NCI-H187 treated with DMSO at 0.1 percent for 48 hours (cell line): ENCODE measurements around the gene PGLYRP3.

Experiments
- DNase-seq: peaks from one replicate; lab custom pipeline; 2025; lab: John Stamatoyannopoulos, UW

PGLYRP3 gene

DNA sequence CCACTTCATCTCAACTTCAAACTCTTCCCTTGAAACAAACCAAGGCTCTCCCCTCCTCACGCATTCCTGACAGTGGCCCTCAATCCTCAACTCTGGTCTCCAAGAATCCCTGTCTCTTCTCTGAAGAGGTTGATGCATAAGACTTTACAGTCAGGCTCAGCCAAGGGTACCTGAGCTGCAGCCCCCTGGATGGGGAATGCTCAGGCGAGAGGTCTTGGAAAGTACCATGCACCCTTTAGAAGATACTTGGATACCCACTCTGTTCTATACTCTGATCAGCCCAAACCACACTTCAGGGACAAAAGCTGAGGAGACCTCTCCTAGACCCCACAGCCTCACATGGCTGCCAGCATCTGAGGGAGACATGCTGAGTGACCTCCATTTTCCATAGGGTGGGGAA, 536 bp upstream of the PGLYRP3 start:
- DNase-seq = no peak

DNA sequence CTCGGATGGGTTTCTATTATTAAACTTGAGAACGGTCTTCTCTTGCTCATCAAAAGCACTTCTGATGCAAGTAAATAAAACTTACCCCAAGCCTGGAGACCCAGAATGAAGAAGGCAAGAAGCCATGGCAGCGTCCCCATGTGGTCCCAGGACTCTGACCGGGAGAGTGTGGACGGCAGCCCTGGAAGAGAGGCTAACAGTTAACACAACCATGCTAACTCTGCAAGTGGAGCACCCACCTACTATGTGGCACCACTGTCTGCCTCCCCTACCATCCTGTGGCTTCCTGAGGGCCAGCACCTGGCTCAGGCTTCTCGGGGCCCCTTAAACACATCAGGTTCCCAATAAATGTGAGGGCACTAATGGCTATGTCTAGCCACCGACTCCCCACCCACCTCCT, 2.2 kb downstream of the PGLYRP3 start:
- DNase-seq = no peak

DNA sequence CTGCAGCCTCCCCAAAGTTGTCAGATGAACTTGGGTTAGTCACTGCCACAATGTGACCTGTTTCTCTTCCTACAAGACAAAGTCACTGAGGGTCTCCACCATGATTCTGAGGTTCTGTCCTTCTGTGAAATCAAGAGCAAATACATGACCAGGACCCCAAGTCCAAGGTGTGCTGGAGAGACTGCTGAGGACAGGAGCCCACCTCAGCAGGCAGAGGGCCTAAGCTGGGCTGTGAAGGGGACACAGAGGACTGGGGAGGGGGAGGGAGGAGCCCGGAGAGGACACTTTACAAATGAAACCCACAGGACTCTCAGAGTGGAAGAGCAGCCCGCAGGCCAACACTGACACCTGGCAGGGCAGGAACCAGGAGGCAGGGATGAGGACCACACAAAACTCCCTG, 3.3 kb downstream of the PGLYRP3 start:
- DNase-seq = no peak

DNA sequence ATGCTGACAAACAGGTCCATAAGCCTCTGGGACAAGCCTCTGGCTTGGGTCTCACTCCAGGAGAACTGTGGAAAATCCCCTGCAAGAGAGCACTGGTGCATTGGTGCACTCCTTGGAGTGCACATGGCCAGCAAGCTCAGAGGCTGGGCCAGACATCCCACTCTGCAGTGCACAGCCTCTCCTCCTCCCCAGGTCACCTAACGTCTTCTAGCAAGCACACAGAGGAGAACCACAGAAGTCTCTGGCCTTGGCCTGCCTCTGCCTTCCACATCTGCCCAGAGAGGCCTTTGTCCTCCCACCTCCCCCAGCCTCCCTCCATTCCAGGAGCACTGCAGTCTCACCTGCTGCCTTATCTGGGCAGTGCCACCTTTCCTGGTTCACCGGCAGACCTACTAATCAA, 4.2 kb downstream of the PGLYRP3 start:
- no peak for DNase-seq

DNA sequence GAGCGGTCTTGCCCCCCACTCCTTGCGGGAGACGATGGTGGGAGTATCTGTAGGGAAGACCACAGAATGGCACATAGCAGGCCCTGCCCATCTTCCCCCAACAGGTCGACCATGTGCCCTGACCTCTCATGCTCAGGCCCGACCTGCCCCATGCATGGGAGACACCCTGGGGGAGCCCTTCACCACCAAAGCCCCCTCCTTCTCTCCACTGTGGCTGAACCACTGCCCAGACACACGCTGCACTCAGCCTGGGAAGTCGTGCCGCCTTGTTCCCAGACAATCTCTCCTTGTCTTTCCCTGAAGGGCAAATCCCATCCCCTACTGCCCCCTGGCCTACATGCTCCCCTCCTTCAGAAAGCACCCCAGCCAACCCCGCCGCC, 5.5 kb downstream of the PGLYRP3 start:
- no peak for DNase-seq

DNA sequence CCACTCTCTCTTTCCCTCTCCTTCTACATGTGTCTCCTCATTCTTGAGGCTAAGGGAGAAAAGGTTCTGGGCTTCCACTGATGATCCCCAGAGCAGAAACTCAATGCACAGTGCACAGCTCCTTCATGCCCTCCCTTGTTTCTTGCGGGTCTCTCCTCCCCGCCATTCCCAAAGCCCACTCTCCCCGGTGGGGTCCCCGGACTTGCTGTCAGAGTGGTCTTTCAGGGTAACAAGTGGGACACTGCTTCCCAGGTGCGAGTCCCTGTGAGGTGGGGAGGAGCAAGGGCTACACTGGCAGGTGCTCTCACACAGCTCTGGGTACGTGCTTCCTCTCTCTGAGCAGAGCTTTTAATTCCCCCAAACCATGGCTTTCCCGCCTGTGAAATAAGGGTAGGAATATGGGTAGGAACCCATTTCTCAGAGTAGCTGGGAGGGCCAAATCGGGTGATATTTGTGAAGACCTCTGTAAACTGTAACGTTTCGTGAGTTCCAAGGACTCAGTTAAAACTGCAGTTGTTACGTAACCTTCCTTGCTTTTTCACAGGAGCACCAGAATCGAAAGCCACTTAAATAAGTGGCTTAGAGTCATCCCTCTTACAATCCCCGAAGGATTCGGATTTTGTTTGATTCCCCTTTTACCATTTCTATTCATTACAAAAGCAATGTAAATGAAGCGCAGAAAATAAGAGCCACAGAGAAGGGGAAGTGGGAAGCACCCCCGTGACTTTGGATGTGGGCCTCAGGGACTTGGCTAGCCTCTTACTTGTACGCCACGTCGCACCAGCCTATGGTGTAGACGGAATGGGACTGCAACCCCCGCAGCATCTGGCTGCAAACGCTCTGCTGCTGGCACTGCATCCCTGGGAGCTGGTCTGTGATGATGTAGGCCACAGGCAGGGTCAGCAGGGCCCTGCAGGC, 6.2 kb downstream of the PGLYRP3 start:
- DNase-seq = no peak

DNA sequence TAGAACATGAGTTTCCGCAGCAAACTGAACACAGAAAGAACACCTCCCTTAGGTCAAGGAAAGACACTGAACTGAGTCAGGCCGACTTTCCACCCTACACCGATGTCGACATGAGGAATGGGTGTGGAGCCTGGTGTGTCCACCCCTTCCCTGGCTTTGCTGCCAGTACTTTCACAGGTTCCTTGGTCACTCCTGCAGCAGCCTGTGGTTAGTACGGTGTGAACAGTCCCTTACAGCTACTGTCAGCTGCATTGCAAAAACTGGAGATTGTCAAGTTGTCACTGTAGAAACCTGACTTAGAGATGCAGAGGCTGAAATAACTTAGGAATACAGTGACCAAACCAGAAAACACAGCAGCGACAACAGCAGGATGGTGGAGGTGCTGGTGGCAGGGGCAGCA, 7.1 kb downstream of the PGLYRP3 start:
- DNase-seq = no peak

DNA sequence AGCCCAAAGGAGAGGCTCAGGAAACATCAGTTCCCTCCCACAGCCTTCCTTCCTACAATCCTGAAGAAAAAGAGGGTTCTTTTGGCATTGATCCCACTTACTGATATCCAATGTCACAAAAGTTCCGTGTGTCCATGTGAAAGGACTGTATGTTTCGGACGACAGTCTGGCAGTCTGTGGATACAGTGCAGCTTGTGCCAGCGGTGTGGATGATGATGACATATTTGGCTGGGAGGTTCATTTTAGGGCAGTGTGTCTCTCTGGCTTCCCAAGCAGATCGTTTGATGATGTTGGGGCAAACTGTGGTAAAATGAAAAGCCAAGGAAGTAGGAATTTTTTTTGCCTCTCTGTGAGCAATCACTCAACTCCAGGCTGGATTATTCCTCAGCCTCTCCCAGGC, 10.4 kb downstream of the PGLYRP3 start:
- DNase-seq = no peak

DNA sequence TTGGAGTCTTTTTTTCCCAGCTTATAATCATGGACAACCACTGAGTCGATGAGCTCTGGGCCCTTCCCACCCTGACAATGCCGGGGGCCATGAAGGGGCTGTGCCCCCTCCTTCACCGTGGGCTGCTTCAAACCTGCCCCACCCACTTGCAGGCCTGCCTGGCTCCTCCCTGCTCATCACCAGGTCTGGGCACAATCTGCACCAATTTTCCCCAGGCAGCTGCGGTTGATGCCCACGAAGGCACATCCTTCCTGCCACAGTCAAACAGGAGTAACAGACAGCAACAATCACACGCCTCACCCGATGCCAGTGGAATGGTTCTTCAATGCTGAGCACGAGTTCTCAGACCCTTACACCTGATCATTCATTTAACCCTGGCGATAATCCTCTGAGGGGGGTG, 18.9 kb downstream of the PGLYRP3 start:
- DNase-seq = no peak

DNA sequence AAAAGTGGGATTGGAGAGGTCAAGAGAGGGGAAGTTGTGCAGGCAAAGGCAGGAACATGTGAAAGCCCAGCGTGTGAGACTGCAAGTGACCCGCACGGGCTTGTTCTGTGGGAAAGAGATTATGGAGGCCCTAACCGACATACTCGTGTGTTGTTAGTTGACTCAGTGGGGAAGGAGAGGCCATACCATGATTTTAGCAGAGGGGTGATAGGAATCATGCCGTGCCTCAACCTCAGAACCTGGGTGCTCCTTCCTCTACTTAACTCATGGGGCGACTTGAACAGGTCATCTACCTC, 19.3 kb downstream of the PGLYRP3 start:
- DNase-seq = no peak

DNA sequence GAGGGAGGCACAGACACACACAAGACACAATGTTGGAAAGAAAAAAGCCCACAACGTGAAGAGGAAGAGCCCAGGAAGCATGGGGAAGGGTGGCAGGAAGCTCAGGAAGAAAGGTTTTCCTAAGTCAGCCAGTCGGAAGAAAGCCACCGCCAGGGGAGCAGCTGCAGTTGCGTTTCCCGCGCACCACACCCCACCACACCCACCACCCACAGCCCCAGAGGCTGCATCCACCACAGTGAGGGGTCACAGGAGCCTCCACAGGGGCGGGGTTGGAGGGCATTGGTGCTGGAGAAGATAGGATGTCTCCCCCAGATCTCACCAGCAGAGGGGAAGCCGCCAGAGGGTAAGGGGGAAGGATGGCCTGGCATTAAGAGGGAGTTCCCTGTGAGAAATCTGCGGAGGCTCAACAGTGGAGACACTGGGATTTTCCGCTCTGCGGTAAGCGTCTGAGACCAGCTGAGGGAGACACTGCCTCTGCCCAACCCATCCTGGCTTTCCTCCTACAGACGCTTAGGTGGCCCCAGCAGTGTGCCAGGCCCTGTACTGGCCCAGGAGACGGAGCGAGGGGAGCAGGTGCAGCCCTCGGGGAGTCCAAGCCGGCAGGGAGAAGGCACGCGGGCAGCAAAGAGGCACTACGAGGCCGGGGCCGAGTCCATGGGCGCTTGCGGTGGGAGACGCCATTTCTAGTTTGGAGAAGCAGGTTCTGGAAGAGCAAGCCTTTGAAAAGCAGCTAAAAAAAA, 19.8 kb downstream of the PGLYRP3 start:
- DNase-seq = no peak

DNA sequence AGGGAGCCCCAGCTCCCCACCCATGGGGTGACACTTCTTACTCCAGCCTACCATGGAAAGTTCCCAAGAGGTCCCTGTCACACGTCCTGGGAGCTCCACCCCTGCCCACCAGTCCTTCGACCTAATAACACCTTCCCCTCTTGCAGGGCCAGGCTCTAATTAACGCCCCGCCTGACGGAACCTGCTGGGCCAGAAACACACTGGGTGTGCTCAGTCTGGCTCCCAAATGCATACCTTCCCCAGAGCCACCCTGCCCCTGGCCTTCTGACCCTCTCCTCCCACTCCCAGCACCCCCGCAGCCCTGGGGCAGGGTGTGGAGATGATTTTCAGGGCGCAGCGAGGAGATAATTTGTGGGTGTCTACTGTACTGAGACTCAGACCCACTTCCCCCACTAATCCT, 20.6 kb downstream of the PGLYRP3 start:
- DNase-seq = no peak

DNA sequence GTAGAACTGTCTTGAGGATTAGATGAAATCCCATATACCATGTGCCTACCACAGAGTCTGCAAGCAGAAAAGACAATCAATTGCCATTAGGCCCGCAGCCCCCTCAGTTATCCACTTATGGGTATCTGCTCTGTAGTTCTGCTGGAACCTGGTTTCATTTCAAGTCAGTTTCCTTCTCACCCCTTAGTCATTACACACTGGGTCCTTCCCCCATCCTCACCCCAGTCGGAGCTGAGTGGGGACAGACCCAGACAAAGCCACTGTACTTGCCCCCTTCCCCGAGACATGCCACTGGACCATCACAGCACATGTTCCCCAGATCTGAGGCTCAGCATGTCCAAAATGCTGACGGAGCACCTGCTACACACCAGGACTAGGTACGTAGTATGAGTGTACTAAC, 21.2 kb downstream of the PGLYRP3 start:
- no peak for DNase-seq

DNA sequence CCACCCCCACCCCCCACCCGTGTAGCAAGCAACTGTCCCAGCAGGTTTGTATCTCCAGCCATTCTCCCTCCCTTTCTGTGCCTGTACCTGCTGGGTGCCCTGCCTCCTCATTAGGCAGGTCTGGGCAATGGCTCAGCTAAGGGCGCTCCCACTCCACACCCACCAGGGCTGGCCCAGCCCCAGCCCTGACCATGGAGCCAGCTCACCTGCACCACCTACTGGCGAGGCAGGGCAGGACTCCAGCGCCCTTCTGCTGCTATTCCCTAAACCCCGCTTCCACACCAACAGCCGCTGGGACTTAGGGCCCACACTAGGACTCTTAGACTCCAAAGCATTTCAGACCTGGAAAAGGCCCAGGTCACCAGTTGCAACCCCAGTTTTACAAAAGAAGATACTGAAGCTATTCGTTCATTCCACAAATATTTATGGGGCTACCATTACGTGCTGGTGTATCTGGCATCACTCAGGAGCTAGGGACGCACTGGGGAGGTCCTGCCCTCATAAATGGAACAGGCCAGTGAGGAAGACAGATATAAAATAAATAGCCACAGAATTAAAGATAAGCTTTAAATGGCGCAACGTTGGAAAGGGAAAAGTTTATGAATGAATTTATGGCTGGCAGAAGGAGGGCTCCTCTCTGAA, 24.0 kb downstream of the PGLYRP3 start:
- DNase-seq = no peak

DNA sequence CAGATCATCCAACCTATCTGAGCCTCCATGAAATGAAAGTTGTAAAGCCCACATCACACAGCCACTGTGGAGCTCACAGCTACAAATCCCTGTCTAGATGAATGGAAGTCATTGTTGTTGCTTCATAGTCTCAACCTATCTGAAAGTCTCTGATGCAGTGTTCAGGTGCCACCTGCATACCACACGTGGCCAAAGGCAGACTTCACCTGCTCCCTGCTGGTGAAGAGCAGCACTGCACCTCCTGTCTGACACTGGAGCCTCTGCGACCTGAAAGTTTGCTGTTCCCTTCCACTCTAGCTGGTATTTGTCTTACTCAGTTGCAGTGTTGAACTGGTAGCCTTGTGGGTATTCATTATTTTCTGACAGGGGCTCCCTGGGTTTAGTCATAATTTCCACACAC, 34.9 kb downstream of the PGLYRP3 start:
- no peak for DNase-seq

DNA sequence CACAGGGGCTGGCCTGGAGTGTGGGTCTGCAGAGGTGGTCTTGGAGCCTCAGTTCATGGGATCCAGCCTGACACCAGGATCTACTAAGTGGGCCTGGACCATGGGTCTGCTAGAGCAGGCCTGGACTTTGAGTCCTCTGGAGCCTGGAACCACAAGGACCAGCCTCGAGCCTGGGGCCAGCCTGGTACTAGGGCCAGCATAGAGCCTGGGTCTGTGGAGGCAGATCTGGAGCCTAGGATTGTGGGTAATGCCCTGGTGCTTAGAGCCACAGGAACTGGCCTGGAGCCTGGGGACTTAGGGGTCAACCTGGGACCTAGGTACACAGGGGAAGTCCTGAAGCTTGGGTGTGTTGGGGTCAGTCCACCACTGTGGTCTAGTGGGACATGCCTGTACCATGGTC, 40.6 kb downstream of the PGLYRP3 start:
- no peak for DNase-seq

DNA sequence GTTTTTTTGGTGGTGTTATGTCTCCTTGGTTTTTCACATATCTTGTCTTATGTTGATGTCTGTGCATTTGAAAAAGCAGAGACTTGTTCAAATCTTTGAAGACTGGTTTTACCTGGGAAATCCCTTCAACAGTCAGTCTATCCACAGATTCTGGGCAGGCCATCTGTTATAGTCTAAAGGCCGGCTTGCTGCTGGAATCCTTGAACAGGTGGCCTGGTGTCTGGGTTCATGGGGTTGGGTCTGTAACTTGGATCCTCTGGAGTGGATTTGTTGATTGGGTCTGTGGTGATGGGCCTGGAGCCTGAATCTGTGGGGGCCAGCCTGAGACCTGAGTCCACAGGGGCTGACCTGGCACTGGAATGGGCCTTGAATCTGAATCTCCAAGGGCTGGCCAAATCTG, 41.0 kb downstream of the PGLYRP3 start:
- no peak for DNase-seq

DNA sequence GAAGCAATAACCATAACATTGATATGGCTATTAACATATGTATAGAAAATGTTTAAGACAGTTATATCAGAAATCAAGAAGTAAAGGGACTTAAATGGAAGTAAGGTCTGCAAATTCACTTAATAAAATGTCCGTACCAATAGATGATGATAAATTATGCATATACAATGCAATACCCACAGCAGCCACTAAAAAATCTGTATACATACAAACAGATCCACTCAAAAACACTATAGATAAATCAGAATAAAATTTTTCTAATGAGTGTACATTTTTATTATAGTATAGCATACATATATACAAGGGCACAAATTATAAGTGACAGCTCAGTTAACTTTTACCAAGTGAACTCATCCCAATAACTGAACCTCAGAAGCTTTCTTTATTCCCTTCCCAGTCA, 47.3 kb downstream of the PGLYRP3 start:
- DNase-seq = no peak

DNA sequence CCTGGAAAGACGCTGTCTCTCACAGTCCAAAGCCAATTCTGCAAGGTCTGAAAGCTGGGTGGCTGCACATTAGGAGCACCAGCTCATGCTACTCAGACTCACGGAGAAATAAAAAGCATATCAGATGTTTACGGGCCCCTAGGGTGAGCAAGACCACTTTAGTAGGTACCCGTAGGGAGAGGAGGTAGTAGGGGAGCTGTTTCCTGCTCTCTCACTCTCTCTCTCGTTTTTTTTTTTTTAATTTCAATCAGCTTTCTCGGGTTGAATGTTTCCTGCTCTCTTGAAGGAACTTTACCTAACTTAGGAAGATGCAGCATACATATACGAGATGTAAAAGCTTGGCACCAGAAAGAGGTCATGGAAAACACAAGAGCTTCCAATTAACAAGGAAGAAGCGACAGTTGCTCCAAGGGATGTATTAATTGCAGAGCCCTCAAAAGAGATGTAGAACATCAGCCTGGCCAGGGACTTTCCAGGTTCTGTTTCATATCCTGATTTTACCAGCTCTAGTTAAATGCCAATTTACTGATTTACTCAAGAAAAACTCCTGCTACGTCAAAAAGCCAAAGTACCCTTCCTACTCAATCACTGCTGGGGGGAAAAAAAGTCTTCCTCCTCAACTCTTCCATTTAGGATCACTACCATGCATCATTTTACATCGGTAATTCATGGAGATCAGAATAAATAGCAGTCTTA, 50.1 kb downstream of the PGLYRP3 start:
- no peak for DNase-seq

DNA sequence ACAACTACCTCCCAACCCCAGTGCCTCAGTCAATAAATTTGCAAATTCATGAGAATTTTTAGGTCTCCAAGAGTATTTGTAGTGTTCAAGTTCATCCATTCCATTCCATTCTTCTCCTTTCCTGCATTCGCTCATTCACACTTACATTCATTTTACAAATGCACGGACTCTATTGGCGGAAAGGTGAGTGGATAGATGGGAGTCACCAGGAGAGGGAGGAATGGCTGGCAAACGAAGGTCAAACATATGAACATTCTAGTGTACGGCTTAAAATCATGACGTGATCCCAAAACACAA, 50.7 kb downstream of the PGLYRP3 start:
- DNase-seq = no peak

DNA sequence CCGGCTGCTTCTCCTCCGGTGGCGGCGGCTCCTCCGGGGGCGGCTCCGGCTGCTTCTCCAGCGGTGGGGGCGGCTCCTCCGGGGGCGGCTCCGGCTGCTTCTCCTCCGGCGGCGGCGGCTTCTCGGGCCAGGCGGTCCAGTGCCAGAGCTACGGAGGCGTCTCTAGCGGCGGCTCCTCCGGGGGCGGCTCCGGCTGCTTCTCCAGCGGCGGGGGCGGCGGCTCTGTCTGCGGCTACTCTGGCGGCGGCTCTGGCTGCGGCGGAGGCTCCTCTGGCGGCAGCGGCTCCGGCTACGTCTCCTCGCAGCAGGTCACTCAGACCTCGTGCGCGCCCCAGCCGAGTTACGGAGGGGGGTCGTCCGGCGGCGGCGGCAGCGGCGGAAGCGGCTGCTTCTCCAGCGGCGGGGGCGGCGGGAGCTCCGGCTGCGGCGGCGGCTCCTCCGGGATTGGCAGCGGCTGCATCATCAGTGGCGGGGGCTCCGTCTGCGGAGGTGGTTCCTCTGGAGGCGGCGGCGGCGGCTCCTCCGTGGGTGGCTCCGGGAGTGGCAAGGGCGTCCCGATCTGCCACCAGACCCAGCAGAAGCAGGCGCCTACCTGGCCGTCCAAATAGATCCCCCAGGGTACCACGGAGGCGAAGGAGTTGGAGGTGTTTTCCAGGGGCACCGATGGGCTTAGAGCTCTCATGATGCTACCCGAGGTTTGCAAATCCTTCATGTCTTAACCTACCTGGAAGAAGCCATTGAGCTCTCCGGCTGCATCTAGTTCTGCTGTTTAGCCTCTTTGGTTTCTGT, 51.3 kb downstream of the PGLYRP3 start:
- no peak for DNase-seq
